K562 (cell line): ENCODE measurements around the gene SPANXN2. TPM values are rescaled to one million over a fixed set of nuclear protein-coding genes. Genes with fewer than 3 reads are reported as not detected.
"Not testable (repeated sequence)": the region's sequence is repeated elsewhere in the genome, so short reads cannot be mapped to it uniquely, and the experiment has no call there.

Source experiments
- ATAC-seq: fragments of 200-7000 bp; cut with Tn5 transposase; 3 replicates; pipeline ENCODE4 v1.9.1; 2020; ENCODE audit warnings: moderate library complexity
- Bru-seq: library from RNA; stranded (reverse); fragments of 400-500 nt; gene quantifications from one replicate; lab custom pipeline; 2021; lab: Mats Ljungman, UMichigan
- BruChase-seq, 2 experiments: library from RNA; stranded (reverse); fragments of 400-500 nt; gene quantifications; one replicate each; lab custom pipeline; 2021; lab: Mats Ljungman, UMichigan
- BruUV-seq: library from RNA; stranded (reverse); fragments of 400-500 nt; replicated peaks from 2 replicates; lab custom pipeline; 2021; lab: Mats Ljungman, UMichigan
- CTCF ChIA-PET: fragments of 300-600 bp; formaldehyde crosslinking; extraction: SDS; loops from one replicate; lab custom pipeline; 2021; ENCODE audit warnings: low intra/inter-chr PET ratio; lab: Yijun Ruan, JAX
- POLR2A ChIA-PET: fragments of 300-600, 350-650 bp; sonication (Branson Sonifier 250); formaldehyde crosslinking; extraction: SDS; loops from one replicate; lab custom pipeline; 2021; ENCODE audit warnings: antibody characterized with exemption, inconsistent platforms; lab: Yijun Ruan, JAX
- DNase-seq, 4 experiments: peaks; one replicate each; pipeline versions ENCODE4 v3.0.0 to v3.0.0-alpha.2; 2011 to 2018; ENCODE audit warnings: low spot score in 3 of 4, mixed read lengths in 3 of 4; ENCODE audit errors: extremely low read depth in 1 of 4
- FAIRE-seq: peaks from 2 replicates; lab custom pipeline; 2011; peaks lifted over from hg19 to GRCh38; lab: Jason Lieb, UNC
- H2AFZ ChIP-seq: 2 replicates; pipeline ENCODE4 v1.6.0; 2011; ENCODE audit warnings: low read depth, low read length, control low read depth, inconsistent platforms
- H3K27ac ChIP-seq: fragments of 200-600 bp; 3 replicates; pipeline ENCODE4 v1.8.0; 2011; ENCODE audit warnings: low read depth, mild to moderate bottlenecking, control low read depth, inconsistent platforms, low read length, moderate library complexity, mixed read lengths; ENCODE audit errors: extremely low read depth
- H3K27me3 ChIP-seq, 2 experiments: fragments of 300-600 bp in 1 of 2; 2 replicates in 1 of 2; 3 replicates in 1 of 2; pipeline versions ENCODE4 v1.6.0 to v1.8.0; 2011; ENCODE audit warnings: inconsistent platforms in 2 of 2, low read length in 2 of 2, mild to moderate bottlenecking in 1 of 2, mixed read lengths in 1 of 2, moderate library complexity in 1 of 2; ENCODE audit not compliant: control insufficient read depth in 2 of 2, insufficient read depth in 2 of 2
- H3K36me3 ChIP-seq: fragments of 300-600 bp; 3 replicates; pipeline ENCODE4 v1.8.0; 2011; ENCODE audit warnings: mild to moderate bottlenecking, low read length, inconsistent platforms; ENCODE audit not compliant: control insufficient read depth, insufficient read depth
- H3K4me1 ChIP-seq, 2 experiments: fragments of 200-600 bp in 1 of 2; replicated peaks in 1 of 2; 2 replicates in 1 of 2; 3 replicates in 1 of 2; pipeline versions ENCODE4 v1.5.1 to v1.8.0; 2011; ENCODE audit warnings: inconsistent platforms in 2 of 2, low read length in 2 of 2, mild to moderate bottlenecking in 1 of 2, mixed read lengths in 1 of 2, moderate library complexity in 1 of 2; ENCODE audit not compliant: control insufficient read depth in 2 of 2, insufficient read depth in 2 of 2
- H3K4me2 ChIP-seq: 2 replicates; pipeline ENCODE4 v1.6.1; 2011; ENCODE audit warnings: low read length, control low read depth, inconsistent platforms, mixed read lengths; ENCODE audit not compliant: insufficient read depth
- H3K4me3 ChIP-seq: fragments of 200-600 bp; sonication (generic), shearing (Covaris generic); 2 replicates; pipeline ENCODE4 v1.5.1; 2016; ENCODE audit warnings: control low read depth, inconsistent platforms
- H3K79me2 ChIP-seq: fragments of 200-600 bp; 3 replicates; pipeline ENCODE4 v1.8.0; 2011; ENCODE audit warnings: low read length, inconsistent platforms; ENCODE audit not compliant: control insufficient read depth, insufficient read depth
- H3K9ac ChIP-seq, 2 experiments: 2 replicates each; pipeline versions ENCODE4 v1.6.0 to v1.6.1; 2011; ENCODE audit warnings: low read depth in 2 of 2, low read length in 2 of 2, control low read depth in 1 of 2, inconsistent platforms in 1 of 2, mild to moderate bottlenecking in 1 of 2, mixed read lengths in 1 of 2; ENCODE audit not compliant: insufficient read depth in 1 of 2
- H3K9me1 ChIP-seq: one replicate; pipeline ENCODE4 v1.6.0; 2011; ENCODE audit warnings: inconsistent platforms, mild to moderate bottlenecking, low read length, moderate library complexity; ENCODE audit not compliant: control insufficient read depth, insufficient read depth
- H3K9me3 ChIP-seq: replicated peaks from 2 replicates; pipeline ENCODE4 v1.5.1; 2011; ENCODE audit warnings: low read depth, low read length, inconsistent platforms; ENCODE audit not compliant: control insufficient read depth, insufficient read depth
- H4K20me1 ChIP-seq: replicated peaks from 2 replicates; pipeline ENCODE4 v1.6.1; 2011; ENCODE audit warnings: low read length, inconsistent platforms, mixed read lengths; ENCODE audit not compliant: control insufficient read depth, insufficient read depth
- CHD4 ChIP-seq: fragments of 200-600 bp; sonication (generic); IDR thresholded peaks from 3 replicates; pipeline ENCODE4 v1.6.1; 2012; ENCODE audit warnings: low read depth, mild to moderate bottlenecking, mixed read lengths, low read length, inconsistent platforms; ENCODE audit not compliant: insufficient read depth, insufficient replicate concordance, poor library complexity, severe bottlenecking
- CREBBP ChIP-seq: IDR thresholded peaks from one replicate; pipeline ENCODE4 v1.6.1; 2012; ENCODE audit warnings: low read depth, mild to moderate bottlenecking, control low read depth, inconsistent platforms, low read length
- FOXP1 ChIP-seq: sonication (generic); formaldehyde crosslinking; IDR thresholded peaks from 2 replicates; pipeline ENCODE4 v1.8.0; 2022; ENCODE audit warnings: mild to moderate bottlenecking, missing genetic modification reagents
- KAT8 ChIP-seq: fragments of 450-650 bp; IDR thresholded peaks from 2 replicates; pipeline ENCODE4 v1.6.1; 2016; ENCODE audit warnings: low read depth, mild to moderate bottlenecking
- NCOR1 ChIP-seq: fragments of 450-650 bp; IDR thresholded peaks from 2 replicates; pipeline ENCODE4 v1.6.1; 2016; ENCODE audit warnings: mild to moderate bottlenecking, moderate library complexity
- NFIX ChIP-seq: fragments of 250-450 bp; sonication (Bioruptor Pico); IDR thresholded peaks from 2 replicates; pipeline ENCODE4 v1.4.0; 2020; ENCODE audit warnings: low read depth, mild to moderate bottlenecking, moderate library complexity
- PCBP1 ChIP-seq: fragments of 200-400 bp; formaldehyde crosslinking; IDR thresholded peaks from 2 replicates; pipeline ENCODE4 v1.6.1; 2018; ENCODE audit warnings: mild to moderate bottlenecking, low read depth, low read length; ENCODE audit not compliant: poor library complexity, severe bottlenecking
- POLR3G ChIP-seq: IDR thresholded peaks from 2 replicates; pipeline ENCODE4 v1.6.1; 2011; ENCODE audit not compliant: insufficient read length, insufficient replicate concordance; ENCODE audit errors: extremely low read depth
- WGBS: fragments of 100-300 bp; shearing (Covaris generic); methylation state at CpG from one replicate; pipeline ENCODE4 v1.1.6; 2016; ENCODE audit warnings: low coverage, mixed read lengths; ENCODE audit not compliant: insufficient coverage; ENCODE audit errors: missing lambda C conversion rate; 5-methylcytosine and 5-hydroxymethylcytosine counted together
- in situ Hi-C: fragments of 300-500 bp; cut with MboI; formaldehyde crosslinking; loops from 4 replicates; pipeline ENCODE4 v1.15.0; 2018; ENCODE audit warnings: inconsistent platforms, mixed read lengths
- intact Hi-C: fragments of 100-400 bp; cut with micrococcal nuclease; formaldehyde crosslinking; loops from 2 replicates; pipeline ENCODE4 v1.14.2; 2022
- long read RNA-seq, 3 experiments: library from polyadenylated mRNA in 2 of 3; library from RNA in 1 of 3; unstranded in 2 of 3; stranded (forward) in 1 of 3; transcript quantifications; one replicate each; pipeline ENCODE4 v2.0.0, GENCODE V29; 2019 to 2022
- polyA minus RNA-seq, 3 experiments: library from RNA; depleted of rRNA, polyadenylated mRNA; stranded (reverse); fragments of >200 nt; gene quantifications; 2 replicates each; pipeline ENCODE4 v1.2.3, GENCODE V29; 2011
- polyA plus RNA-seq, 8 experiments: library from polyadenylated mRNA; depleted of rRNA in 4 of 8; stranded (reverse) in 5 of 8; unstranded in 3 of 8; fragments of >200 nt; fragmentation: Nextera tagmentation in 2 of 8; fragmentation: Illumina TruSeq in 1 of 8; extraction: Ambion mirVana in 2 of 8; extraction: Trizol in 1 of 8; gene quantifications; 2 replicates each; pipeline versions ENCODE4 v1.2.1 to v1.2.3, GENCODE V29; 2011 to 2014; ENCODE audit warnings: inconsistent platforms in 1 of 8, missing spikeins in 1 of 8
- total RNA-seq, 7 experiments: library from RNA; depleted of rRNA in 6 of 7; stranded (reverse); fragments of >200 nt in 6 of 7; fragmentation: Illumina TruSeq in 2 of 7; extraction: Trizol in 2 of 7; gene quantifications; 2 replicates each; pipeline versions ENCODE4 v1.2.1 to v1.2.3, GENCODE V29; 2011 to 2021; ENCODE audit warnings: low replicate concordance in 1 of 7
- TF ChIP-seq, protein P1 (sequence below): fragments of 450-650 bp; IDR thresholded peaks from one replicate; pipeline ENCODE4 v1.6.1; 2018; ENCODE audit warnings: mild to moderate bottlenecking, moderate library complexity; ENCODE audit not compliant: partially characterized antibody
- TF ChIP-seq, protein P2 (sequence below): sonication (generic); formaldehyde crosslinking; IDR thresholded peaks from 2 replicates; pipeline ENCODE4 v1.8.0; 2022; ENCODE audit warnings: mild to moderate bottlenecking, missing genetic modification reagents

SPANXN2 gene, protein sequence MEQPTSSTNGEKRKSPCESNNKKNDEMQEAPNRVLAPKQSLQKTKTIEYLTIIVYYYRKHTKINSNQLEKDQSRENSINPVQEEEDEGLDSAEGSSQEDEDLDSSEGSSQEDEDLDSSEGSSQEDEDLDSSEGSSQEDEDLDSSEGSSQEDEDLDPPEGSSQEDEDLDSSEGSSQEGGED
- not detected in 2 replicates for total RNA-seq (2011; cell fraction: chromatin; rRNA removed; ENCODE audit: low replicate concordance)
- not detected in 2 replicates for total RNA-seq (2011; cell fraction: nucleolus; rRNA removed)
- not detected in 2 replicates for total RNA-seq (2011; cell fraction: nucleoplasm; rRNA removed)
- total RNA-seq (2014; rRNA removed) (not detected in 2 replicates), total RNA-seq (2014; rRNA removed; fragmentation: Illumina TruSeq; extraction: Trizol) (not detected in 2 replicates), total RNA-seq (2015; rRNA removed; fragmentation: Illumina TruSeq; extraction: Trizol) (not detected in 2 replicates), total RNA-seq (2021) (not detected in 2 replicates), polyA plus RNA-seq (2011; rRNA removed) (not detected in 2 replicates), polyA plus RNA-seq (2014; fragmentation: Illumina TruSeq; extraction: Trizol) (not detected in 2 replicates), polyA plus RNA-seq (2014; fragmentation: Nextera tagmentation; extraction: Ambion mirVana) (not detected), polyA plus RNA-seq (2014; rRNA removed) (not detected in 2 replicates), polyA minus RNA-seq (2011; rRNA and poly(A)+ RNA removed) (not detected in 2 replicates), Bru-seq, nascent RNA (not detected), BruChase-seq, experiment 1, labeled RNA remaining after a 2-hour chase (not detected), BruChase-seq, experiment 2, labeled RNA remaining after a 6-hour chase (not detected)
- polyA plus RNA-seq (2011; cell fraction: cytosol; rRNA removed), result not detected in 2 replicates
- polyA plus RNA-seq (2011; cell fraction: nucleus; rRNA removed), result not detected in 2 replicates
- polyA plus RNA-seq (2012), result not detected in 2 replicates
- not detected in 2 replicates for polyA minus RNA-seq (2011; cell fraction: cytosol; rRNA and poly(A)+ RNA removed)
- polyA minus RNA-seq (2011; cell fraction: nucleus; rRNA and poly(A)+ RNA removed), result not detected in 2 replicates
- long read RNA-seq, experiment 1, result 0 reads
- long read RNA-seq, experiment 2, result 0 reads
- long read RNA-seq, experiment 3, result 0 reads

DNA sequence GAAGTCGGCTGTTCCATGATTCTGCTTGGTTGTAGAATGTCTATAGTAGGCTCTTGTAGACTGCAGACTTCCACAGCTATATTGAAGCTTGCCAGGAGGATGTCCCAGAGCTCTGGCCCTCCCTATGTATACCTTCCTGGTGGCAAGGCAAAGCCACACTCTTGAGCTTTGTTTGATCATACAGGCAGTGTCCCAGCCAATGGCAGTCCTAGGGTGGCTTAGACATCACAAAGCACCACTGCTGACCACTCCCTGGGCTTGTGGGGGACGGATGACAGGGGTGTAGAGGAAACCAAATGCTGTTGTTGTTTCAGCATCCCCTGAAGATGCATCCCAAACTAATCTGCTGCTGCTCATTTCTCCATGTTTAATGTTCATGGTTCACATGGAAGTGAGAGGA, at the start of gene SPANXN2:
Gene SPANXN2 (minus strand): TSS at position 101 of the 400 bp plus-strand sequence. CDS start 84 bp downstream, at position 17.
- ATAC-seq, intact Hi-C loops, H3K4me2 ChIP-seq, POLR2A ChIA-PET, in situ Hi-C loops, H3K36me3 ChIP-seq, H3K9ac ChIP-seq, H3K9me1 ChIP-seq, H3K4me1 ChIP-seq, FAIRE-seq, H4K20me1 ChIP-seq, H3K27me3 ChIP-seq, H3K9me3 ChIP-seq, H3K27ac ChIP-seq, DNase-seq, CTCF ChIA-PET, BruUV-seq, H2AFZ ChIP-seq, H3K4me3 ChIP-seq, H3K79me2 ChIP-seq: not testable (repeated sequence)
- 0% methylated on average over 1 of the region's 2 CpGs for WGBS

DNA sequence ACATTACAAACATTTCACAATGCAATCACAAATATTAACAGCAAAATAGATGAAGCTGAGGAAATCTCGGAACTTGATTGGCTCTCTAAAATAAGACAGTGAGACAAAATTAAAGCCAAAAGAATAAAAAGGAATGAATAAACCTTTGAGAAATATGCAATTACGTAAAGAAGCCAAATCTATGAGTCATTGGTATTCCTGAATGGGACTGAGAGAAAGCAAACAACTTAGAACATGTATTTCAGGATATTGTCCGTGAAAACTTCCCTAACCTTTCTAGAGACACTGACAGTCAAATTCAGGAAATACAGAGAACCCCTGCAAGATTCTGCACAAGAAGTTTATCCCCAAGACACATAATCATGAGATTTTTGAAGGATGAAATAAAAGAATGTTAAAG, 48.4 kb upstream of the SPANXN2 start:
- no peaks in the 10 kb centered on the region for H3K9me1 ChIP-seq
- no peaks in the 10 kb centered on the region for H3K4me1 ChIP-seq
- no peak for ATAC-seq
- no peaks in the 10 kb centered on the region for H4K20me1 ChIP-seq
- H3K27me3 ChIP-seq, result no peaks in the 10 kb centered on the region
- H3K27ac ChIP-seq, result no peak overlapping the region
- BruUV-seq, result no TSS peak
- H3K4me2 ChIP-seq, result no peak overlapping the region
- no peak overlapping the region for H3K9ac ChIP-seq
- DNase-seq, result no peak
- CTCF ChIA-PET, result no interaction called here
- no peaks in the 10 kb centered on the region for H3K9me3 ChIP-seq
- no peaks in the 10 kb centered on the region for H3K79me2 ChIP-seq
- H3K4me3 ChIP-seq, result no peak overlapping the region
- POLR2A ChIA-PET, result no interaction called here
- FAIRE-seq, result no peak
- no peak overlapping the region for H2AFZ ChIP-seq
- WGBS, result 2% methylated on average over 3 of the region's 3 CpGs
- intact Hi-C loops (no loop called here), in situ Hi-C loops (no loop called here)
- no peaks in the 10 kb centered on the region for H3K36me3 ChIP-seq
- TF ChIP-seq KAT8 (no peak), CHD4 (no peak), NFIX (CRISPR knock-in tag) (no peak), CREBBP (no peak), FOXP1 (CRISPR knock-in tag) (no peak), POLR3G (no peak), PCBP1 (no peak), NCOR1 (no peak)
- TF ChIP-seq, protein P1, sequence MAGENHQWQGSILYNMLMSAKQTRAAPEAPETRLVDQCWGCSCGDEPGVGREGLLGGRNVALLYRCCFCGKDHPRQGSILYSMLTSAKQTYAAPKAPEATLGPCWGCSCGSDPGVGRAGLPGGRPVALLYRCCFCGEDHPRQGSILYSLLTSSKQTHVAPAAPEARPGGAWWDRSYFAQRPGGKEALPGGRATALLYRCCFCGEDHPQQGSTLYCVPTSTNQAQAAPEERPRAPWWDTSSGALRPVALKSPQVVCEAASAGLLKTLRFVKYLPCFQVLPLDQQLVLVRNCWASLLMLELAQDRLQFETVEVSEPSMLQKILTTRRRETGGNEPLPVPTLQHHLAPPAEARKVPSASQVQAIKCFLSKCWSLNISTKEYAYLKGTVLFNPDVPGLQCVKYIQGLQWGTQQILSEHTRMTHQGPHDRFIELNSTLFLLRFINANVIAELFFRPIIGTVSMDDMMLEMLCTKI, result no peak
- TF ChIP-seq, protein P2, sequence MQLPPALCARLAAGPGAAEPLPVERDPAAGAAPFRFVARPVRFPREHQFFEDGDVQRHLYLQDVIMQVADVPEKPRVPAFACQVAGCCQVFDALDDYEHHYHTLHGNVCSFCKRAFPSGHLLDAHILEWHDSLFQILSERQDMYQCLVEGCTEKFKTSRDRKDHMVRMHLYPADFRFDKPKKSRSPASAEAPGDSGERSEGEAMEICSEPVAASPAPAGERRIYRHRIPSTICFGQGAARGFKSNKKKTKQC (CRISPR knock-in tag), result no peak
